Measurements from ENCODE around the gene KLK4.

Gene KLK4

GRCh38 chr19:50939596-50939995 is 28.4 kb upstream of the KLK4 start:
- Histone ChIP-seq H3K27me3 (ENCODE audit: control insufficient read depth in 1 of 2, insufficient read depth in 1 of 2, low read length in 2 of 2) (peaks cover 0 to 12% of the 10 kb centered on the region in 2 experiments), H4K8ac (ENCODE audit: low read length) (no peak overlapping the region), H2BK15ac (ENCODE audit: low read depth, poor library complexity, severe bottlenecking) (no peak overlapping the region), H2BK120ac (ENCODE audit: low read depth, low read length) (no peak overlapping the region), H3K4me2 (ENCODE audit: low read length, poor library complexity, severe bottlenecking) (no peak overlapping the region), H3K4me3 (ENCODE audit: insufficient read depth in 1 of 2, low read depth in 1 of 2, low read length in 2 of 2) (no peak overlapping the region), H3K14ac (ENCODE audit: low read length in 2 of 2) (no peak overlapping the region), H3K79me1 (replicated peaks; ENCODE audit: low read length, poor library complexity, severe bottlenecking) (no peaks in the 10 kb centered on the region), H2BK5ac (ENCODE audit: low read depth, low read length, poor library complexity, severe bottlenecking) (no peak overlapping the region), H3K23ac (ENCODE audit: low read length in 2 of 2) (no peak overlapping the region), H3K4ac (ENCODE audit: low read depth in 1 of 2, low read length in 2 of 2) (no peak overlapping the region), H2AFZ (ENCODE audit: low read depth, low read length) (no peak overlapping the region), H3K18ac (ENCODE audit: low read depth in 1 of 2, low read length in 2 of 2) (no peak overlapping the region), H4K91ac (ENCODE audit: low read length) (no peak overlapping the region), H2BK12ac (ENCODE audit: low read length in 2 of 2) (no peak overlapping the region), H3K36me3 (ENCODE audit: control insufficient read depth in 1 of 2, insufficient read depth in 2 of 2, low read depth in 1 of 2, low read length in 2 of 2) (no peaks in the 10 kb centered on the region), H3K9ac (ENCODE audit: low read length) (no peak overlapping the region), H2AK5ac (ENCODE audit: low read length, severe bottlenecking) (no peak overlapping the region), H3K9me3 (ENCODE audit: control insufficient read depth, low read length) (peaks cover 6% of the 10 kb centered on the region), H3K4me1 (ENCODE audit: control insufficient read depth, insufficient read depth, low read depth, low read length) (no peaks in the 10 kb centered on the region), H3K27ac (ENCODE audit: low read length, poor library complexity, severe bottlenecking) (no peak overlapping the region)
- no peak for DNase-seq
- WGBS = 80% methylated on average over 1 of the region's 2 CpGs

DNA sequence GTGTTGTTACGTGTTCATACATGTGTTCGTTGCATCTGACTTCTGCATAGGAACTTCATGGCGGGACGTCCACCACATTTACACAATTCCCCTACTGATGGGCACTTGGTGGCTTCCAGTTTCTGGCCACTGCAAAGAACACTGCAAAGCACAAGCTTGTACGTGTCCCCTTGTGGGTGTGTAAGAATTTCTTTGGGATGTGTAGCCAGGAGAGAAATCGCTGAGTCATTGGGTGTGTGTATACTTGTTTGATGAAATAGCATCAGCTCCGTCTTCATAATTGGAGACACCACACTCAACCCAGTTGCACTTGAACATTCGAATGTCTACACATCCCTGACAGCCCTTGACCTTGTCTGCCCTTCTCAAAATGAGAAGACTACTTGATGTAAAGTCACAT is 22.4 kb upstream of the KLK4 start:
- Histone ChIP-seq H3K14ac (ENCODE audit: low read length in 2 of 2) (no peak overlapping the region), H3K4me2 (ENCODE audit: low read length, poor library complexity, severe bottlenecking) (no peak overlapping the region), H2BK15ac (ENCODE audit: low read depth, poor library complexity, severe bottlenecking) (no peak overlapping the region), H3K4ac (ENCODE audit: low read depth in 1 of 2, low read length in 2 of 2) (no peak overlapping the region), H3K18ac (ENCODE audit: low read depth in 1 of 2, low read length in 2 of 2) (no peak overlapping the region), H2AFZ (ENCODE audit: low read depth, low read length) (no peak overlapping the region), H2BK120ac (ENCODE audit: low read depth, low read length) (no peak overlapping the region), H3K27me3 (ENCODE audit: control insufficient read depth in 1 of 2, insufficient read depth in 1 of 2, low read length in 2 of 2) (peaks cover 0 to 30% of the 10 kb centered on the region in 2 experiments), H2BK5ac (ENCODE audit: low read depth, low read length, poor library complexity, severe bottlenecking) (no peak overlapping the region), H3K9ac (ENCODE audit: low read length) (no peak overlapping the region), H3K23ac (ENCODE audit: low read length in 2 of 2) (no peak overlapping the region), H3K36me3 (ENCODE audit: control insufficient read depth in 1 of 2, insufficient read depth in 2 of 2, low read depth in 1 of 2, low read length in 2 of 2) (no peaks in the 10 kb centered on the region), H2BK12ac (ENCODE audit: low read length in 2 of 2) (no peak overlapping the region), H3K79me1 (replicated peaks; ENCODE audit: low read length, poor library complexity, severe bottlenecking) (no peaks in the 10 kb centered on the region), H3K4me1 (ENCODE audit: control insufficient read depth, insufficient read depth, low read depth, low read length) (no peaks in the 10 kb centered on the region), H3K9me3 (ENCODE audit: control insufficient read depth, low read length) (no peaks in the 10 kb centered on the region), H3K4me3 (ENCODE audit: insufficient read depth in 1 of 2, low read depth in 1 of 2, low read length in 2 of 2) (no peak overlapping the region), H4K91ac (ENCODE audit: low read length) (no peak overlapping the region), H3K27ac (ENCODE audit: low read length, poor library complexity, severe bottlenecking) (no peak overlapping the region), H2AK5ac (ENCODE audit: low read length, severe bottlenecking) (no peak overlapping the region), H4K8ac (ENCODE audit: low read length) (no peak overlapping the region)
- DNase-seq = no peak
- 73% methylated on average over 5 of the region's 8 CpGs for WGBS

DNA sequence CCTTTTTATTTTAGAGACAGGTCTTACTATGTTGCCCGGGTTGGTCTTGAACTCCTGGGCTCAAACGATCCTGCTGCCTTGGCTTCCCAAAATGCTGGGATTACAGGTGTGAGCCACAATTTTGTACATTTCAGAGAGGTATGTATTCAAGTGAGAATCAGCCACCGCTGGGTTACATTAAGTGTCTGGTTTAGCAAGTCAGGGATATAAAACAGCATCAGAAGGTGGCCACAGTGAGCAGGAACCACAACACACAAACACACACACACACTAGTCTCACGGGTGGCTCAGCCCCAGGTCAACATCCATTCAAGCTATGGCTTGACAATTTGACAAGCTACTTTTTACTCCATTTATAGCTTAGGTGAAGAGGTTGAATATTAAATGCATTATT is 21.5 kb upstream of the KLK4 start:
- Histone ChIP-seq H4K8ac (ENCODE audit: low read length) (no peak overlapping the region), H3K4me3 (ENCODE audit: insufficient read depth in 1 of 2, low read depth in 1 of 2, low read length in 2 of 2) (no peak overlapping the region), H3K27me3 (ENCODE audit: control insufficient read depth in 1 of 2, insufficient read depth in 1 of 2, low read length in 2 of 2) (peaks cover 0 to 37% of the 10 kb centered on the region in 2 experiments), H3K9ac (ENCODE audit: low read length) (no peak overlapping the region), H3K4me2 (ENCODE audit: low read length, poor library complexity, severe bottlenecking) (no peak overlapping the region), H3K27ac (ENCODE audit: low read length, poor library complexity, severe bottlenecking) (no peak overlapping the region), H3K36me3 (ENCODE audit: control insufficient read depth in 1 of 2, insufficient read depth in 2 of 2, low read depth in 1 of 2, low read length in 2 of 2) (no peaks in the 10 kb centered on the region), H3K18ac (ENCODE audit: low read depth in 1 of 2, low read length in 2 of 2) (no peak overlapping the region), H2BK12ac (ENCODE audit: low read length in 2 of 2) (no peak overlapping the region), H3K14ac (ENCODE audit: low read length in 2 of 2) (no peak overlapping the region), H2BK15ac (ENCODE audit: low read depth, poor library complexity, severe bottlenecking) (no peak overlapping the region), H2BK5ac (ENCODE audit: low read depth, low read length, poor library complexity, severe bottlenecking) (no peak overlapping the region), H3K9me3 (ENCODE audit: control insufficient read depth, low read length) (no peaks in the 10 kb centered on the region), H4K91ac (ENCODE audit: low read length) (no peak overlapping the region), H2AFZ (ENCODE audit: low read depth, low read length) (no peak overlapping the region), H3K23ac (ENCODE audit: low read length in 2 of 2) (no peak overlapping the region), H3K4me1 (ENCODE audit: control insufficient read depth, insufficient read depth, low read depth, low read length) (no peaks in the 10 kb centered on the region), H3K4ac (ENCODE audit: low read depth in 1 of 2, low read length in 2 of 2) (no peak overlapping the region), H2BK120ac (ENCODE audit: low read depth, low read length) (no peak overlapping the region), H2AK5ac (ENCODE audit: low read length, severe bottlenecking) (no peak overlapping the region), H3K79me1 (replicated peaks; ENCODE audit: low read length, poor library complexity, severe bottlenecking) (no peaks in the 10 kb centered on the region)
- no peak for DNase-seq
- 71% methylated on average over 3 of the region's 4 CpGs for WGBS

GRCh38 chr19:50932018-50932689 is 21.0 kb upstream of the KLK4 start:
- H4K8ac ChIP-seq (ENCODE audit: low read length) = no peak overlapping the region
- no peak overlapping the region for H3K23ac ChIP-seq (ENCODE audit: low read length in 2 of 2)
- no peak for DNase-seq
- H3K27ac ChIP-seq (ENCODE audit: low read length, poor library complexity, severe bottlenecking) = no peak overlapping the region
- H3K36me3 ChIP-seq (ENCODE audit: control insufficient read depth in 1 of 2, insufficient read depth in 2 of 2, low read depth in 1 of 2, low read length in 2 of 2) = no peaks in the 10 kb centered on the region
- no peak overlapping the region for H2BK120ac ChIP-seq (ENCODE audit: low read depth, low read length)
- no peak overlapping the region for H2BK12ac ChIP-seq (ENCODE audit: low read length in 2 of 2)
- H2AK5ac ChIP-seq (ENCODE audit: low read length, severe bottlenecking) = no peak overlapping the region
- no peak overlapping the region for H3K4me2 ChIP-seq (ENCODE audit: low read length, poor library complexity, severe bottlenecking)
- H3K4ac ChIP-seq (ENCODE audit: low read depth in 1 of 2, low read length in 2 of 2) = no peak overlapping the region
- H3K4me1 ChIP-seq (ENCODE audit: control insufficient read depth, insufficient read depth, low read depth, low read length) = no peaks in the 10 kb centered on the region
- H3K14ac ChIP-seq (ENCODE audit: low read length in 2 of 2) = no peak overlapping the region
- no peak overlapping the region for H2BK5ac ChIP-seq (ENCODE audit: low read depth, low read length, poor library complexity, severe bottlenecking)
- no peaks in the 10 kb centered on the region for H3K9me3 ChIP-seq (ENCODE audit: control insufficient read depth, low read length)
- no peak overlapping the region for H2AFZ ChIP-seq (ENCODE audit: low read depth, low read length)
- H3K79me1 ChIP-seq (replicated peaks; ENCODE audit: low read length, poor library complexity, severe bottlenecking) = no peaks in the 10 kb centered on the region
- H3K27me3 ChIP-seq (ENCODE audit: control insufficient read depth in 1 of 2, insufficient read depth in 1 of 2, low read length in 2 of 2) = peaks cover 0 to 42% of the 10 kb centered on the region in 2 experiments
- 87% methylated on average over 10 of the region's 11 CpGs for WGBS
- no peak overlapping the region for H3K18ac ChIP-seq (ENCODE audit: low read depth in 1 of 2, low read length in 2 of 2)
- H4K91ac ChIP-seq (ENCODE audit: low read length) = no peak overlapping the region
- no peak overlapping the region for H3K4me3 ChIP-seq (ENCODE audit: insufficient read depth in 1 of 2, low read depth in 1 of 2, low read length in 2 of 2)
- no peak overlapping the region for H2BK15ac ChIP-seq (ENCODE audit: low read depth, poor library complexity, severe bottlenecking)
- no peak overlapping the region for H3K9ac ChIP-seq (ENCODE audit: low read length)

Measured in mesenchymal stem cell (in vitro differentiated cells and primary cell).